Activated effector memory CD4-positive, alpha-beta T cell treated with anti-CD3 and anti-CD28 coated beads, Interleukin-2, amount 50 U/mL, for 16 hours (primary cell): ENCODE measurements around the gene EWSR1.
"Not testable (repeated sequence)": the region's sequence is repeated elsewhere in the genome, so short reads cannot be mapped to it uniquely, and the experiment has no call there.

Source experiments
- DNase-seq: peaks from one replicate; pipeline ENCODE4 v3.0.0-alpha.2; 2020

The EWSR1 gene, protein sequence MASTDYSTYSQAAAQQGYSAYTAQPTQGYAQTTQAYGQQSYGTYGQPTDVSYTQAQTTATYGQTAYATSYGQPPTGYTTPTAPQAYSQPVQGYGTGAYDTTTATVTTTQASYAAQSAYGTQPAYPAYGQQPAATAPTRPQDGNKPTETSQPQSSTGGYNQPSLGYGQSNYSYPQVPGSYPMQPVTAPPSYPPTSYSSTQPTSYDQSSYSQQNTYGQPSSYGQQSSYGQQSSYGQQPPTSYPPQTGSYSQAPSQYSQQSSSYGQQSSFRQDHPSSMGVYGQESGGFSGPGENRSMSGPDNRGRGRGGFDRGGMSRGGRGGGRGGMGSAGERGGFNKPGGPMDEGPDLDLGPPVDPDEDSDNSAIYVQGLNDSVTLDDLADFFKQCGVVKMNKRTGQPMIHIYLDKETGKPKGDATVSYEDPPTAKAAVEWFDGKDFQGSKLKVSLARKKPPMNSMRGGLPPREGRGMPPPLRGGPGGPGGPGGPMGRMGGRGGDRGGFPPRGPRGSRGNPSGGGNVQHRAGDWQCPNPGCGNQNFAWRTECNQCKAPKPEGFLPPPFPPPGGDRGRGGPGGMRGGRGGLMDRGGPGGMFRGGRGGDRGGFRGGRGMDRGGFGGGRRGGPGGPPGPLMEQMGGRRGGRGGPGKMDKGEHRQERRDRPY

GRCh38 chr22:29267858-29268510, at the start of gene EWSR1, which contains the start of gene RHBDD3:
TSS of gene EWSR1 (plus strand) at chr22:29268268. CDS start at chr22:29268337, 69 bp downstream.
TSS of gene RHBDD3 (minus strand) at chr22:29267981. CDS start at chr22:29265626, 2,355 bp downstream.
- peak; percentile 99 for DNase-seq

GRCh38 chr22:29218758-29219408, 49.2 kb upstream of the EWSR1 start:
- DNase-seq = no peak

- not testable (repeated sequence) for DNase-seq
Observed at GRCh38 chr22:29219409-29219782, 48.7 kb upstream of the EWSR1 start.

DNA sequence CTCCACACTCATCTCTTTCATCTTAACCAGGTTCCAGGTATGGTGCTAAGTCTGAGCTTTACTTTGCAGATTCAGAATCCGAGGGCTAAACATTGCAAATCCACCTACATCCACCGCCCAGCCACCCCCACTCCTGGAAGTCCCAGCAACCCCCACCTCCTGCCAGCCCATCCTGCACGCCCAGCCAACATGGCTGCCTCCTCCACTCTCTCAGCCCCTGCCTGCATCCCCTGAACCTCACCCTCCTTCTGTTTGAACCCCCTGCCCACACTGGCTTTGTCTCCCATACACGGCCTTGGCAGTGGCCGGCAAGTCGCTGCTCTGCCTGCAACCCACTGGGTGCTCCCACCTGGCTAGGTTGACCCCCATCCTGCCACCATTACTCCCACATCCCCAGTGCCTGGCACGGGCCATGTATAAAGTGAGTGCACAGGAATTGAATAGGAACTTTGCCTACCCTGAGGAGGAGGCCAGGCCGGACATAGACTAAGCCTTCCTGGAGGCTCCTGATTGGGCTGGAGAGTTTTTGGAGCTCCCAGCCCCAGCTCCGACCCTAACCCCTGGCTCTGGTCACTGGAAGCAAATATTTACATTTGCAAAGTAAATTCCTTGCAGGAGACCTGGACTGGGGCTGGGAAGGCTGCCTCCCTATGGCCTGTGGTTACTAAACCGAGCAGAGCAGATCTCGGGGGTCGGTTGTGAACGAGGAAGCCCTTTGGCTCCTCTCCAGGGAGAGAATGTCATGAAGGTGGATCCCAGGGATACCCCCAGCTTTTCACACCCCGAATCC, 48.0 kb upstream of the EWSR1 start:
- DNase-seq = no peak

GRCh38 chr22:29224121-29224858, 43.8 kb upstream of the EWSR1 start:
- DNase-seq = no peak

- DNase-seq = no peak
Observed at GRCh38 chr22:29224859-29225410, 43.1 kb upstream of the EWSR1 start.

GRCh38 chr22:29225422-29226090, 42.5 kb upstream of the EWSR1 start:
- DNase-seq = no peak

GRCh38 chr22:29226351-29226981, 41.6 kb upstream of the EWSR1 start:
- no peak for DNase-seq

DNA sequence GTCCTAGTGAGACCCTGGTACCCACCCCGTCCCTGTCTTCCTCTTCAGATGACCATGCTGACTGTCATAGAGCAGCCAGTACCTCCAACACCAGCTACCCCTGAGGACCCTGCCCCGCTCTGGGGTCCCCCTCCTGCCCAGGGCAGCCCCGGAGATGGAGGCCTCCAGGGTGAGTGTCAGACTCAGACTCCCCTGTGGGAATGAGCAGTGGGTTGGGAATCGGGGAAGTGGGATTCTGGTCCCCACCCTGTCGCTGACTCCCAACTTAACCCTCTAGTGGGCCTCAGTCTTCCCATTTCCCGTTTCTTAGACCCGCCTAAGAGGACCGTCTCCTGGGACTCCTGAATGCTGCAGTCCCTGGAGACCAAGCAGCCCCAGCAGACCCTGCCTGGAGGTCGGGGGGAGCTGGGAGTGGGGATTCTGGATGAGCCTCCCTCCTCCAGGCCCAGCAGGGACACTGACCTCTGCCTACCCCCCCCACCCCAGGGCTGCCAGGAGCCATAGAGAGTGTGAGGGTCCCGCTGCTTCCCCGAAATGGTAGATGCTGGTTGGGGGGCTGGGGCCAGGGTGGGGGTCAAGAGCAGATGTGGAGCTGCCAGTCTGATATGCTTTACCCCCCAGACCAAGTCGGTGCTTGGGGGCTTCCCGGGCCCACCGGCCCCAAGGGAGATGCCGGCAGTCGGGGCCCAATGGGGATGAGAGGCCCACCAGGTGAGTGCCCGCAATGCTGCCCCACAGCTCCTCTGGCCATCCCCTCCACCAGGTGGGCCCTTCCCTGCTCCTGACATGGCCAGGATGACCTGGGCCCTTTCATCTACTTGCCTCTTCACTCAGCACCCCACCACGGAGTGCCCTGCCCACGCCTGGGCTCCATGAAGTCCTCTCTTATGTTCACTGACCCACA, 36.8 kb upstream of the EWSR1 start:
- DNase-seq = no peak

GRCh38 chr22:29231971-29232959, 35.8 kb upstream of the EWSR1 start:
- DNase-seq = no peak

- DNase-seq = no peak
Observed at GRCh38 chr22:29233277-29233877, 34.7 kb upstream of the EWSR1 start.

GRCh38 chr22:29240481-29240880, 27.6 kb upstream of the EWSR1 start:
- DNase-seq = not testable (repeated sequence)

DNA sequence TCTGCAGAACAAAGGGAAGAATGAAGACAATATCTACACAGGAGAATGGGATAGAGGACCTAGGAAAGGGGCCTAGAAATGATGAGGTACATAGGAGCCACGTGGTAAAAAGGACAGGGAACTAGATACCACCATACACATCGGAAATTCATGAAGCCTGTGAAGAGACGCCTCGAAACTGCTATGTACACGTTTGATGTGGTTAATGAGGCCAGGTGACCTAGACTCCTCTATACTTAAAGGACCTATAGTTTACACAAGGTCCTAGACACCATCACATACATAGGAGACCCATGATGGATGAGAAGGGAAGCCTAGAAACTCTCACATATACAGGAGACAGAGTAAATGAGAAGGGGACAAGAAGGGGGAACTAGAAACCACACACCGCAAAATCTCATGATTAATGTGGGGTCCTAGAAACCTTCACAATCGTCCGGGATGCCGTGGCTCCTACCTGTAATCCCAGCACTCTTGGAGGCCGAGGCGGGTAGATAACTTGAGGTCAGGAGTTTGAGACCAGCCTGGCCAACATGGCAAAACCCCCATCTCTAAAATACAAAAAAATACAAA, 24.1 kb upstream of the EWSR1 start:
- DNase-seq = no peak

DNA sequence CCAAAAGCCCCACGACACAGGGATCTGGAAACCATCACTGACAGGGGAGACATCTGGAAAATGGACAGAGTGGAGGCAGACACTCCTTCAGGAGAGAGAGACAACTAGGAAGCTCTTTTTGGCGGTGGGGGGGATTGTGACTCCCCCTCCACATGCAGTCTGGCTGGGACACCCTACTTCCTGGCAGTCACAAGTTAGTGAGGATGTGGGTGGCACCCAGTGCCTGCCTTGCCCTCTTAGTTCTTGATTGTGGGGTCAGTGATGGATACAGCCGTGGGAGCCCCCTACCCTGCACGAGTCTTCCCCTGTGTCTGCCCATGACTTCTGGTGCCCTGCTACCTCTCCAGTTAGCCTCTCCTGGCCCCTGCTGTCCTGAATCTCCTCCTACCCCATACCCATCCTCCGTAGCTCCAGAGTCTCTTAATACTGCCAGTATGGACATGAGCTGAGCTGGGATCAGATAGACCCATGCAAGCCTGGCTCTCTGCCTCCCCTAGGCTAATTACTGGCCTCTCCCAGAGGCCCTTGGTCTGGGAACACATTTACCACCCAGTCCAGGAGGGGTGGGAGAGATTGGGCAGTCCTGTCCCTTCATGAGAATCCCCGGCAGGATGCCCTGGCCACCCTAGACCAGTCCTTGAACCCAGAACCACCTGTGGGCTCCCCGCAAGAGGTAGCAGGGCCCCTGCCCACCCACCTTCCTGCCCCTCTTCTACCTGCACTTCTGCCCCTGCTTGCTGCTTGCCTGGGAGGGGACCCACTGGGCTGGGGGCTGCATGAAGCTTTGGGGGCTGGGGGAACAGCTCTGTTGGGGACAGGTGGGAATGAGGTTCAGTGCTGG, 23.1 kb upstream of the EWSR1 start:
- DNase-seq = no peak

GRCh38 chr22:29245626-29246385, 22.3 kb upstream of the EWSR1 start:
- DNase-seq = peak; percentile 88
